Renal cortex interstitium (tissue), 11 donors: ENCODE results near the gene SLC5A9. TPM values are rescaled to one million over a fixed set of nuclear protein-coding genes. Genes with fewer than 3 reads are reported as not detected.
"Not testable (repeated sequence)": the region's sequence is repeated elsewhere in the genome, so short reads cannot be mapped to it uniquely, and the experiment has no call there.

Source experiments
- DNase-seq, 11 donors: peaks; one replicate each; pipeline ENCODE4 v3.0.0-alpha.2; 2013; ENCODE audit warnings: low read depth in 9 of 11, low spot score in 4 of 11; ENCODE audit errors: extremely low read depth in 1 of 11
- polyA plus RNA-seq, 3 donors: library from polyadenylated mRNA; unstranded; fragments of 120-200 nt; gene quantifications; one replicate each; pipeline ENCODE4 v1.2.1, GENCODE V29; 2013; ENCODE audit not compliant: insufficient read length in 3 of 3

The SLC5A9 gene
- polyA plus RNA-seq, 3 donors: 4.6 to 20.4 (median 18.2) TPM

- no peak for DNase-seq
Observed at GRCh38 chr1:48207536-48208075, 14.9 kb upstream of the SLC5A9 start.

- DNase-seq: no peak
Observed at GRCh38 chr1:48208251-48208650, 14.3 kb upstream of the SLC5A9 start.

- no peak for DNase-seq
Observed at GRCh38 chr1:48208652-48209051, 13.9 kb upstream of the SLC5A9 start.

- DNase-seq: not testable (repeated sequence)
Observed at GRCh38 chr1:48213462-48213861, 9.1 kb upstream of the SLC5A9 start.

- DNase-seq: not testable (repeated sequence)
Observed at GRCh38 chr1:48214366-48214765, 8.2 kb upstream of the SLC5A9 start.

- no peak for DNase-seq
Observed at GRCh38 chr1:48214820-48215219, 7.7 kb upstream of the SLC5A9 start.

- no peak for DNase-seq
Observed at GRCh38 chr1:48215222-48215621, 7.3 kb upstream of the SLC5A9 start.

GRCh38 chr1:48215889-48216288 lies 6.6 kb upstream of the SLC5A9 start:
- no peak for DNase-seq

- DNase-seq: no peak
Observed at GRCh38 chr1:48216313-48216712, 6.2 kb upstream of the SLC5A9 start.

- no peak for DNase-seq
Observed at GRCh38 chr1:48216941-48217340, 5.6 kb upstream of the SLC5A9 start.

- no peak for DNase-seq
Observed at GRCh38 chr1:48217856-48218255, 4.7 kb upstream of the SLC5A9 start.

- DNase-seq: no peak
Observed at GRCh38 chr1:48219803-48220202, 2.7 kb upstream of the SLC5A9 start.

GRCh38 chr1:48221122-48221521 lies 1.4 kb upstream of the SLC5A9 start:
- DNase-seq: no peak

GRCh38 chr1:48221657-48222056 lies 859 bp upstream of the SLC5A9 start:
- DNase-seq: no peak

- no peak for DNase-seq
Observed at GRCh38 chr1:48223366-48224240, 1.1 kb downstream of the SLC5A9 start.

- DNase-seq: no peak
Observed at GRCh38 chr1:48224791-48225190, 2.3 kb downstream of the SLC5A9 start.

GRCh38 chr1:48225579-48225978 lies 3.1 kb downstream of the SLC5A9 start:
- no peak for DNase-seq

GRCh38 chr1:48227165-48228013 lies 4.9 kb downstream of the SLC5A9 start:
- DNase-seq: no peak

- DNase-seq: no peak
Observed at GRCh38 chr1:48228156-48228555, 5.6 kb downstream of the SLC5A9 start.

GRCh38 chr1:48229317-48229716 lies 6.8 kb downstream of the SLC5A9 start:
- no peak for DNase-seq
